ENCODE data around the gene CHST3.

CHST3 gene

GRCh38 chr10:71979692-71980062 lies 15.5 kb downstream of the CHST3 start:
- Histone ChIP-seq H3K4me1 (ENCODE audit: control insufficient read depth in 5 of 5, insufficient read depth in 5 of 5, low read length in 5 of 5) (peaks cover 22 to 96% (median 89%) of the 10 kb centered on the region in 5 donors), H3K27me3 (ENCODE audit: control insufficient read depth in 5 of 5, insufficient read depth in 4 of 5, low read length in 5 of 5) (no peaks in the 10 kb centered on the region), H3K9ac (ENCODE audit: low read length in 5 of 5) (no peak overlapping the region), H3K36me3 (ENCODE audit: control insufficient read depth in 5 of 5, insufficient read depth in 5 of 5, low read length in 5 of 5) (peaks cover 0 to 3% (median 0%) of the 10 kb centered on the region in 5 donors), H3K4me3 (ENCODE audit: low read depth in 1 of 5, low read length in 5 of 5) (no peak overlapping the region), H3K27ac (ENCODE audit: low read depth, low read length) (no peak overlapping the region), H3K9me3 (ENCODE audit: control insufficient read depth in 5 of 5, low read length in 5 of 5) (no peaks in the 10 kb centered on the region)

- Histone ChIP-seq H3K36me3 (ENCODE audit: control insufficient read depth in 5 of 5, insufficient read depth in 5 of 5, low read length in 5 of 5) (peaks cover 0 to 3% (median 0%) of the 10 kb centered on the region in 5 donors), H3K4me3 (ENCODE audit: low read depth in 1 of 5, low read length in 5 of 5) (no peak overlapping the region), H3K27me3 (ENCODE audit: control insufficient read depth in 5 of 5, insufficient read depth in 4 of 5, low read length in 5 of 5) (no peaks in the 10 kb centered on the region), H3K4me1 (ENCODE audit: control insufficient read depth in 5 of 5, insufficient read depth in 5 of 5, low read length in 5 of 5) (peaks cover 24 to 96% (median 89%) of the 10 kb centered on the region in 5 donors), H3K9ac (ENCODE audit: low read length in 5 of 5) (peak overlapping the region in 3 of 5 donors; percentile 1 to 41 (median 21)), H3K9me3 (ENCODE audit: control insufficient read depth in 5 of 5, low read length in 5 of 5) (no peaks in the 10 kb centered on the region), H3K27ac (ENCODE audit: low read depth, low read length) (peak overlapping the region; percentile 67)
These were observed 16.2 kb downstream of the CHST3 start for GRCh38 chr10:71980181-71981014.

GRCh38 chr10:71981015-71981875 lies 17.1 kb downstream of the CHST3 start:
- Histone ChIP-seq H3K27ac (ENCODE audit: low read depth, low read length) (peak overlapping the region; percentile 67), H3K4me1 (ENCODE audit: control insufficient read depth in 5 of 5, insufficient read depth in 5 of 5, low read length in 5 of 5) (peaks cover 23 to 96% (median 89%) of the 10 kb centered on the region in 5 donors), H3K27me3 (ENCODE audit: control insufficient read depth in 5 of 5, insufficient read depth in 4 of 5, low read length in 5 of 5) (no peaks in the 10 kb centered on the region)

GRCh38 chr10:71981876-71982230 lies 17.7 kb downstream of the CHST3 start:
- Histone ChIP-seq H3K36me3 (ENCODE audit: control insufficient read depth in 5 of 5, insufficient read depth in 5 of 5, low read length in 5 of 5) (peaks cover 0 to 3% (median 0%) of the 10 kb centered on the region in 5 donors), H3K4me3 (ENCODE audit: low read depth in 1 of 5, low read length in 5 of 5) (no peak overlapping the region), H3K27me3 (ENCODE audit: control insufficient read depth in 5 of 5, insufficient read depth in 4 of 5, low read length in 5 of 5) (no peaks in the 10 kb centered on the region), H3K4me1 (ENCODE audit: control insufficient read depth in 5 of 5, insufficient read depth in 5 of 5, low read length in 5 of 5) (peaks cover 29 to 96% (median 90%) of the 10 kb centered on the region in 5 donors), H3K27ac (ENCODE audit: low read depth, low read length) (peak overlapping the region; percentile 67), H3K9me3 (ENCODE audit: control insufficient read depth in 5 of 5, low read length in 5 of 5) (no peaks in the 10 kb centered on the region), H3K9ac (ENCODE audit: low read length in 5 of 5) (peak overlapping the region in 1 of 5 donors; percentile 16)

More at GRCh38 chr10:71981015-71981875, 17.1 kb downstream of the CHST3 start:
- peaks cover 0 to 3% (median 0%) of the 10 kb centered on the region in 5 donors for H3K36me3 ChIP-seq (ENCODE audit: control insufficient read depth in 5 of 5, insufficient read depth in 5 of 5, low read length in 5 of 5)
- no peaks in the 10 kb centered on the region for H3K9me3 ChIP-seq (ENCODE audit: control insufficient read depth in 5 of 5, low read length in 5 of 5)
- no peak overlapping the region for H3K4me3 ChIP-seq (ENCODE audit: low read depth in 1 of 5, low read length in 5 of 5)
- peak overlapping the region; percentile 1 to 64 (median 21) for H3K9ac ChIP-seq (ENCODE audit: low read length in 5 of 5)

GRCh38 chr10:71982269-71983178 lies 18.3 kb downstream of the CHST3 start:
- Histone ChIP-seq H3K36me3 (ENCODE audit: control insufficient read depth in 5 of 5, insufficient read depth in 5 of 5, low read length in 5 of 5) (peaks cover 0 to 3% (median 0%) of the 10 kb centered on the region in 5 donors), H3K4me1 (ENCODE audit: control insufficient read depth in 5 of 5, insufficient read depth in 5 of 5, low read length in 5 of 5) (peaks cover 31 to 98% (median 91%) of the 10 kb centered on the region in 5 donors), H3K9ac (ENCODE audit: low read length in 5 of 5) (peak overlapping the region in 1 of 5 donors; percentile 22), H3K27ac (ENCODE audit: low read depth, low read length) (no peak overlapping the region), H3K4me3 (ENCODE audit: low read depth in 1 of 5, low read length in 5 of 5) (no peak overlapping the region), H3K27me3 (ENCODE audit: control insufficient read depth in 5 of 5, insufficient read depth in 4 of 5, low read length in 5 of 5) (no peaks in the 10 kb centered on the region), H3K9me3 (ENCODE audit: control insufficient read depth in 5 of 5, low read length in 5 of 5) (no peaks in the 10 kb centered on the region)

- H3K9ac ChIP-seq (ENCODE audit: low read length in 5 of 5) = peak overlapping the region in 3 of 5 donors; percentile 9 to 57 (median 55)
- H3K36me3 ChIP-seq (ENCODE audit: control insufficient read depth in 5 of 5, insufficient read depth in 5 of 5, low read length in 5 of 5) = no peaks in the 10 kb centered on the region
- H3K4me3 ChIP-seq (ENCODE audit: low read depth in 1 of 5, low read length in 5 of 5) = no peak overlapping the region
- peaks cover 34 to 91% (median 86%) of the 10 kb centered on the region in 5 donors for H3K4me1 ChIP-seq (ENCODE audit: control insufficient read depth in 5 of 5, insufficient read depth in 5 of 5, low read length in 5 of 5)
- H3K27ac ChIP-seq (ENCODE audit: low read depth, low read length) = peak overlapping the region; percentile 94
- H3K27me3 ChIP-seq (ENCODE audit: control insufficient read depth in 5 of 5, insufficient read depth in 4 of 5, low read length in 5 of 5) = no peaks in the 10 kb centered on the region
- H3K9me3 ChIP-seq (ENCODE audit: control insufficient read depth in 5 of 5, low read length in 5 of 5) = no peaks in the 10 kb centered on the region
These were observed 20.1 kb downstream of the CHST3 start for GRCh38 chr10:71984126-71984808.

- Histone ChIP-seq H3K9ac (ENCODE audit: low read length in 5 of 5) (peak overlapping the region in 4 of 5 donors; percentile 11 to 57 (median 40)), H3K4me1 (ENCODE audit: control insufficient read depth in 5 of 5, insufficient read depth in 5 of 5, low read length in 5 of 5) (peaks cover 31 to 91% (median 83%) of the 10 kb centered on the region in 5 donors)
These were observed 20.7 kb downstream of the CHST3 start for GRCh38 chr10:71984809-71985388.

GRCh38 chr10:71985542-71986250 lies 21.5 kb downstream of the CHST3 start:
- Histone ChIP-seq H3K4me3 (ENCODE audit: low read depth in 1 of 5, low read length in 5 of 5) (peak overlapping the region in 3 of 5 donors; percentile 13 to 40 (median 25)), H3K27ac (ENCODE audit: low read depth, low read length) (peak overlapping the region; percentile 94), H3K9ac (ENCODE audit: low read length in 5 of 5) (peak overlapping the region in 3 of 5 donors; percentile 60 to 75 (median 63)), H3K27me3 (ENCODE audit: control insufficient read depth in 5 of 5, insufficient read depth in 4 of 5, low read length in 5 of 5) (no peaks in the 10 kb centered on the region), H3K36me3 (ENCODE audit: control insufficient read depth in 5 of 5, insufficient read depth in 5 of 5, low read length in 5 of 5) (no peaks in the 10 kb centered on the region), H3K9me3 (ENCODE audit: control insufficient read depth in 5 of 5, low read length in 5 of 5) (no peaks in the 10 kb centered on the region), H3K4me1 (ENCODE audit: control insufficient read depth in 5 of 5, insufficient read depth in 5 of 5, low read length in 5 of 5) (peaks cover 30 to 85% (median 77%) of the 10 kb centered on the region in 5 donors)

More at GRCh38 chr10:71984809-71985388, 20.7 kb downstream of the CHST3 start:
- Histone ChIP-seq H3K27me3 (ENCODE audit: control insufficient read depth in 5 of 5, insufficient read depth in 4 of 5, low read length in 5 of 5) (no peaks in the 10 kb centered on the region), H3K27ac (ENCODE audit: low read depth, low read length) (peak overlapping the region; percentile 94), H3K9me3 (ENCODE audit: control insufficient read depth in 5 of 5, low read length in 5 of 5) (no peaks in the 10 kb centered on the region), H3K4me3 (ENCODE audit: low read depth in 1 of 5, low read length in 5 of 5) (peak overlapping the region in 2 of 5 donors; percentile 25 to 40), H3K36me3 (ENCODE audit: control insufficient read depth in 5 of 5, insufficient read depth in 5 of 5, low read length in 5 of 5) (no peaks in the 10 kb centered on the region)
